Upper lobe of left lung (tissue), 6 donors: ENCODE data around the gene PPIP5K1. TPM values are rescaled to one million over a fixed set of nuclear protein-coding genes. Genes with fewer than 3 reads are reported as not detected.

Source experiments
- ATAC-seq, 2 donors: fragments of 200-7000 bp; cut with Tn5 transposase; one replicate each; pipeline ENCODE4 v1.9.1; 2022; ENCODE audit warnings: mild to moderate bottlenecking in 2 of 2, moderate library complexity in 2 of 2; ENCODE audit not compliant: low FRiP score in 2 of 2
- DNase-seq, 2 donors: peaks; one replicate each; pipeline ENCODE4 v3.0.0-alpha.2; 2019 to 2020
- H3K27ac ChIP-seq, 4 donors: fragments of 200-600 bp; sonication (generic); one replicate each; pipeline ENCODE4 v1.5.1; 2016 to 2019
- H3K27me3 ChIP-seq, 4 donors: fragments of 200-600 bp; sonication (generic); one replicate each; pipeline ENCODE4 v1.5.1; 2017 to 2019
- H3K36me3 ChIP-seq, 4 donors: fragments of 200-600 bp; sonication (generic); one replicate each; pipeline ENCODE4 v1.5.1; 2016 to 2019
- H3K4me1 ChIP-seq, 4 donors: fragments of 200-600 bp; sonication (generic); one replicate each; pipeline ENCODE4 v1.5.1; 2018 to 2019
- H3K4me3 ChIP-seq, 4 donors: fragments of 200-600 bp; sonication (generic); one replicate each; pipeline ENCODE4 v1.5.1; 2017 to 2019; ENCODE audit warnings: mild to moderate bottlenecking in 2 of 4, moderate library complexity in 1 of 4
- H3K9me3 ChIP-seq, 4 donors: fragments of 200-600 bp; sonication (generic); one replicate each; pipeline ENCODE4 v1.5.1; 2018 to 2019
- EP300 ChIP-seq, 4 donors: sonication (generic); formaldehyde crosslinking; IDR thresholded peaks; one replicate each; pipeline ENCODE4 v1.5.1; 2017; ENCODE audit warnings: antibody characterized with exemption in 4 of 4, control low read depth in 2 of 4
- POLR2A ChIP-seq, 4 donors: fragments of 450-650 bp; IDR thresholded peaks; one replicate each; pipeline ENCODE4 v1.5.1; 2016 to 2017; ENCODE audit warnings: antibody characterized with exemption in 4 of 4, mild to moderate bottlenecking in 2 of 4
- POLR2AphosphoS5 ChIP-seq, 2 donors: sonication (generic); formaldehyde crosslinking; IDR thresholded peaks; one replicate each; pipeline ENCODE4 v1.5.1; 2017; ENCODE audit warnings: antibody characterized with exemption in 2 of 2
- WGBS, 2 donors: methylation state at CpG; one replicate each; pipeline ENCODE4 v1.1.5; 2017 to 2018; 5-methylcytosine and 5-hydroxymethylcytosine counted together
- total RNA-seq, 6 donors: library from RNA; depleted of rRNA in 4 of 6; stranded (reverse); fragments of >200 nt in 4 of 6; gene quantifications; one replicate each; pipeline versions ENCODE4 v1.1.0 to v1.2.1, GENCODE V29; 2016 to 2021
- TF ChIP-seq, protein P1 (sequence below), 6 experiments: fragments of 450-650 bp in 4 of 6; fragments of 200-600 bp in 2 of 6; sonication (generic) in 2 of 6; IDR thresholded peaks; one replicate each; pipeline ENCODE4 v1.5.1; 2016 to 2019; ENCODE audit warnings: antibody characterized with exemption in 6 of 6
- donor health status: DM: no; HTN: no; CAD: no; lungs with moderate emphysema.
- donor health status: DM: no; HTN: yes; CAD: no; lungs with severe emphysema.

The PPIP5K1 gene
- total RNA-seq, 6 donors from 2014 or later, result 7.1 to 71.2 (median 30.1) TPM

DNA sequence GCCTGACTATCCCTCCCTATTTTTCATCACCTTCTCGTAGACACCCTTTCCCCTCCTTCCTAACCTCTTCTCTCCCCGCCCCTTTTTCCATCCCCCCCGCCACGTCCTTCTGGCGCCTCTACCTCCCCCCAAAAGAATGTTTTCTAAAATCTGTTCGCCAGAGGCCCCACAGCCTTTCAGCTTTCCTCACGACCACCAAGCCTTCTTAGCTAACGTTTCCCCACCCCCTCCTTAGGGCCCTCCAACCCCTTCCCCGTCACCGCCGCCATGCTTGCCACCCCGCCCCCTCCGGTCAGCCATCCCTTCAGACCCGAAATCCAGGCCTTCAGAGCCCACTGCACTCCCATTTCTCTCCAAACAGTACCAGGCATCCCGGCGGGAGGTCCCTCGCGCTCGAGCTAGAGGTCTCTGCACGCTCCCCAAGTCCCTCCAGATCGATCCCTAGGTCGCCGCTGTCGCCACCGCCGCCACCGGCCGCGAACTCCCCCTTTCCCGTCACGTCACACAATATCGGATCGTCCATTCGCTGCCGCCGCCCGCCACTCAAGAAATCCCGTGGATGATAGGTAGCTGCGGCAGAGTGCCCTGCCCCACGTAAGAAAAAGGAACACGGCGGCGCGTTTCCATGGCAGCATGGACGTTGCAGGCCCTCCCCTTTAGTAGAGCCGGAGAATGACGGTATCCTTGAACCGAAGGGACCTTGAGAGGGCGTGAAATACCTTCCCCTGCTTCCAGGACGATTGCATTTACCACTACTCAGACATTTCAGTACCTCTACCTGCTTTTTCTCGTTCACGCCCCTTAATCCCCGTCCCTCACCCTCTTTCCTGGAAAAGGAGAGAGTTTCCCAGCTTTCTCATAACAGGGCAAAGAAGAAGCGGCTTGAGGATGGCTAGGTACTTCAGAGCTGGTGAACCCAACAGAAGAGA, 97.1 kb downstream of the PPIP5K1 start, which contains the start of gene TP53BP1:
TP53BP1 (minus strand) TSS at position 484 of the 929 bp plus-strand sequence; CDS start at position 371, 113 bp downstream.
- H3K9me3 ChIP-seq, result no peaks in the 10 kb centered on the region
- H3K36me3 ChIP-seq, result peaks cover 0 to 8% (median 4%) of the 10 kb centered on the region in 4 donors
- 2% methylated on average over 35 to 54 of the region's 54 CpGs for WGBS, 2 donors
- DNase-seq (peak; percentile 97 to 99), ATAC-seq (peak; percentile 98 to 100)
- no peak for TF ChIP-seq EP300 (IDR thresholded peaks at IDR 0.05)
- peak; percentile 44 to 59 for TF ChIP-seq POLR2AphosphoS5 (IDR thresholded peaks at IDR 0.05)
- peak in 1 of 4 donors; percentile 61 for TF ChIP-seq POLR2A (IDR thresholded peaks at IDR 0.05)
- TF ChIP-seq, protein P1, sequence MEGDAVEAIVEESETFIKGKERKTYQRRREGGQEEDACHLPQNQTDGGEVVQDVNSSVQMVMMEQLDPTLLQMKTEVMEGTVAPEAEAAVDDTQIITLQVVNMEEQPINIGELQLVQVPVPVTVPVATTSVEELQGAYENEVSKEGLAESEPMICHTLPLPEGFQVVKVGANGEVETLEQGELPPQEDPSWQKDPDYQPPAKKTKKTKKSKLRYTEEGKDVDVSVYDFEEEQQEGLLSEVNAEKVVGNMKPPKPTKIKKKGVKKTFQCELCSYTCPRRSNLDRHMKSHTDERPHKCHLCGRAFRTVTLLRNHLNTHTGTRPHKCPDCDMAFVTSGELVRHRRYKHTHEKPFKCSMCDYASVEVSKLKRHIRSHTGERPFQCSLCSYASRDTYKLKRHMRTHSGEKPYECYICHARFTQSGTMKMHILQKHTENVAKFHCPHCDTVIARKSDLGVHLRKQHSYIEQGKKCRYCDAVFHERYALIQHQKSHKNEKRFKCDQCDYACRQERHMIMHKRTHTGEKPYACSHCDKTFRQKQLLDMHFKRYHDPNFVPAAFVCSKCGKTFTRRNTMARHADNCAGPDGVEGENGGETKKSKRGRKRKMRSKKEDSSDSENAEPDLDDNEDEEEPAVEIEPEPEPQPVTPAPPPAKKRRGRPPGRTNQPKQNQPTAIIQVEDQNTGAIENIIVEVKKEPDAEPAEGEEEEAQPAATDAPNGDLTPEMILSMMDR (IDR thresholded peaks at IDR 0.05), result no peak
- no peaks in the 10 kb centered on the region for H3K27me3 ChIP-seq
- H3K4me3 ChIP-seq, result peak within 1 kb of the TSS; percentile 68 to 96 (median 84)
- peak within 1 kb of the TSS; percentile 75 to 89 (median 80) for H3K27ac ChIP-seq
- H3K4me1 ChIP-seq, result peaks cover 4 to 25% (median 6%) of the 10 kb centered on the region in 4 donors

- no peak for TF ChIP-seq POLR2AphosphoS5 (IDR thresholded peaks at IDR 0.05)
- no peak for TF ChIP-seq EP300 (IDR thresholded peaks at IDR 0.05)
- TF ChIP-seq POLR2A (IDR thresholded peaks at IDR 0.05), result no peak
- TF ChIP-seq, protein P1 (IDR thresholded peaks at IDR 0.05), result no peak
- no peak for DNase-seq
- Histone ChIP-seq H3K9me3 (no peaks in the 10 kb centered on the region), H3K4me1 (peaks cover 4 to 25% (median 6%) of the 10 kb centered on the region in 4 donors), H3K4me3 (peak overlapping the region; percentile 68 to 96 (median 84)), H3K27me3 (no peaks in the 10 kb centered on the region), H3K27ac (peak overlapping the region; percentile 75 to 89 (median 80)), H3K36me3 (peaks cover 0 to 14% (median 5%) of the 10 kb centered on the region in 4 donors)
- WGBS, 2 donors, result 10 to 12% methylated on average over 7 of the region's 7 CpGs
- ATAC-seq, result no peak
Measured at GRCh38 chr15:43492266-43492665, 97.7 kb downstream of the PPIP5K1 start.

- no peak overlapping the region for H3K27ac ChIP-seq
- no peaks in the 10 kb centered on the region for H3K27me3 ChIP-seq
- no peak for ATAC-seq
- TF ChIP-seq POLR2A (IDR thresholded peaks at IDR 0.05) (no peak), EP300 (IDR thresholded peaks at IDR 0.05) (no peak), POLR2AphosphoS5 (IDR thresholded peaks at IDR 0.05) (no peak)
- TF ChIP-seq, protein P1 (IDR thresholded peaks at IDR 0.05), result no peak
- H3K4me3 ChIP-seq, result no peak overlapping the region
- 10 to 14% methylated on average over 1 of the region's 1 CpG for WGBS, 2 donors
- H3K4me1 ChIP-seq, result peaks cover 4 to 25% (median 6%) of the 10 kb centered on the region in 4 donors
- H3K36me3 ChIP-seq, result peaks cover 0 to 20% (median 8%) of the 10 kb centered on the region in 4 donors
- no peaks in the 10 kb centered on the region for H3K9me3 ChIP-seq
- no peak for DNase-seq
Measured at GRCh38 chr15:43489191-43489590, 100.8 kb downstream of the PPIP5K1 start.

DNA sequence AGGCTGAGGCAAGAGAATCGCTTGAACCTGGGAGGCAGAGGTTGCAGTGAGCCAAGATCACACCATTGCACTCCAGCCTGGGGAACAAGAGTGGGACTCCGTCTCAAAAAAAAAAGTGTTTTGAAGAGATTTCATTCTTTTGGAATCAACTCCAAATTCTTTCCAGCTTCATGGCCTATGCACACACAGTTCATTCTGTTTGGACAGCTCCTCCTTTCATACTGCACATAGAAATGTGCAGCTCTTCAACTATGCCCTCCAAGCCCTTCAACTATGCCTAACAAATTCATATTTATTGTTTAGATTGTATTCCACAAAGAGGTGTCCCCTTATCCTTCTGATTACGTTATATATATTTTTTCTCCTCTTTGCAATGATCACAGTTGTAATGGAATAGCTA, 101.2 kb downstream of the PPIP5K1 start:
- no peak for DNase-seq
- Histone ChIP-seq H3K36me3 (peaks cover 0 to 20% (median 8%) of the 10 kb centered on the region in 4 donors), H3K4me1 (peaks cover 4 to 25% (median 6%) of the 10 kb centered on the region in 4 donors), H3K9me3 (no peaks in the 10 kb centered on the region), H3K27me3 (no peaks in the 10 kb centered on the region), H3K4me3 (no peak overlapping the region), H3K27ac (no peak overlapping the region)
- no peak for TF ChIP-seq EP300 (IDR thresholded peaks at IDR 0.05)
- TF ChIP-seq POLR2AphosphoS5 (IDR thresholded peaks at IDR 0.05), result no peak
- TF ChIP-seq POLR2A (IDR thresholded peaks at IDR 0.05), result no peak
- TF ChIP-seq, protein P1 (IDR thresholded peaks at IDR 0.05), result no peak
- WGBS, 2 donors, result 83 to 91% methylated on average over 3 of the region's 3 CpGs
- ATAC-seq, result no peak
